OCI-LY3 (cell line): ENCODE data around the gene SCYL2.
"Not testable (repeated sequence)": the region's sequence is repeated elsewhere in the genome, so short reads cannot be mapped to it uniquely, and the experiment has no call there.

Source experiments
- H2AFZ ChIP-seq: fragments of 200-600, 300-600 bp; shearing (Covaris generic); 2 replicates; pipeline ENCODE4 v1.6.0; 2014; ENCODE audit warnings: antibody characterized with exemption, low read depth, low read length
- H3K27ac ChIP-seq: fragments of 200-600, 300-600 bp; sonication (generic); 2 replicates; pipeline ENCODE4 v1.5.1; 2014; ENCODE audit warnings: mild to moderate bottlenecking, low read length, moderate library complexity, mixed read lengths
- H3K27me3 ChIP-seq: fragments of 200-600, 300-600 bp; sonication (generic); 2 replicates; pipeline ENCODE4 v1.6.1; 2014; ENCODE audit warnings: low read depth, low read length, mixed read lengths
- H3K36me3 ChIP-seq: fragments of 200-600, 300-600 bp; sonication (generic); replicated peaks from 2 replicates; pipeline ENCODE3; 2014; ENCODE audit warnings: low read depth, low read length, mixed read lengths
- H3K4me1 ChIP-seq: fragments of 300-600, 200-600 bp; sonication (generic); 2 replicates; pipeline ENCODE4 v1.6.1; 2014; ENCODE audit warnings: low read length, mixed read lengths
- H3K4me2 ChIP-seq: fragments of 200-600, 300-600 bp; sonication (generic); 2 replicates; pipeline ENCODE4 v1.6.1; 2014; ENCODE audit warnings: low read length, mixed read lengths
- H3K4me3 ChIP-seq: fragments of 300-600, 200-600 bp; sonication (generic); 2 replicates; pipeline ENCODE4 v1.5.1; 2014; ENCODE audit warnings: antibody characterized with exemption, mild to moderate bottlenecking, low read length, moderate library complexity
- H3K79me2 ChIP-seq: fragments of 300-600, 200-600 bp; shearing (Covaris generic); 2 replicates; pipeline ENCODE4 v1.6.1; 2014; ENCODE audit warnings: mild to moderate bottlenecking, low read length, mixed read lengths
- H3K9ac ChIP-seq: fragments of 300-600, 200-600 bp; shearing (Covaris generic); 2 replicates; pipeline ENCODE4 v1.6.0; 2014; ENCODE audit warnings: mild to moderate bottlenecking, low read length, moderate library complexity
- H3K9me3 ChIP-seq: fragments of 200-600, 300-600 bp; shearing (Covaris generic); 2 replicates; pipeline ENCODE4 v1.6.1; 2014; ENCODE audit warnings: low read length, mixed read lengths; ENCODE audit not compliant: insufficient read depth
- H4K20me1 ChIP-seq: fragments of 200-600, 300-600 bp; sonication (generic); 2 replicates; pipeline ENCODE4 v1.6.1; 2016; ENCODE audit warnings: low read length, mixed read lengths; ENCODE audit not compliant: insufficient read depth
- CTCF ChIP-seq: fragments of 200-600, 300-600 bp; sonication (generic); IDR thresholded peaks from 2 replicates; pipeline ENCODE4 v1.5.1; 2014; ENCODE audit warnings: antibody characterized with exemption, low read length, low read depth
- EZH2phosphoT487 ChIP-seq: fragments of 200-600 bp; shearing (Covaris generic); IDR thresholded peaks from 2 replicates; pipeline ENCODE4 v1.6.1; 2018; ENCODE audit warnings: antibody characterized with exemption, mixed run types, low read depth

SCYL2 gene

DNA sequence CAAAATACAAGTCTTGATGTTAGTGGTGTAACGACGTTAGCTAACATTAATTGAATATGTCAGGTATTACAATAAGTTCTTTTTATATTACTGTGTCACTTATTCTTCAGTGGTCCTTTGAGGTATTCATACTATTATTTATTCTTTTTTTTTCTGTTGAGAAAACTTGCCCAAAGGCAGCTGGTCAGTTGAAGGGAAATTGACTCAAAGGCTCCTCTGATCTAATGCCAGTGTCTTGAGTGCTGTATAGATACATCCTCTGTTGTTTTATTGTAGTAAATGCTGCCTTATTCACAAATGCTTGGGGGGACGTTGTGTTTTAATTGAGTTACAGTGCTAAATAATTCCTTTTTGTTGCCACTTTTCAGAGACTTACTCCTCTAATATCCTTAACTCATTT lies 23.0 kb downstream of the SCYL2 start:
- Histone ChIP-seq H3K4me1 (no peaks in the 10 kb centered on the region), H3K4me3 (no peak overlapping the region), H3K36me3 (peaks cover 10% of the 10 kb centered on the region), H3K4me2 (no peak overlapping the region), H3K9me3 (no peaks in the 10 kb centered on the region), H4K20me1 (no peaks in the 10 kb centered on the region), H3K79me2 (no peaks in the 10 kb centered on the region), H3K27me3 (no peaks in the 10 kb centered on the region), H3K9ac (no peak overlapping the region), H2AFZ (no peak overlapping the region), H3K27ac (no peak overlapping the region)
- TF ChIP-seq CTCF (no peak), EZH2phosphoT487 (no peak)

DNA sequence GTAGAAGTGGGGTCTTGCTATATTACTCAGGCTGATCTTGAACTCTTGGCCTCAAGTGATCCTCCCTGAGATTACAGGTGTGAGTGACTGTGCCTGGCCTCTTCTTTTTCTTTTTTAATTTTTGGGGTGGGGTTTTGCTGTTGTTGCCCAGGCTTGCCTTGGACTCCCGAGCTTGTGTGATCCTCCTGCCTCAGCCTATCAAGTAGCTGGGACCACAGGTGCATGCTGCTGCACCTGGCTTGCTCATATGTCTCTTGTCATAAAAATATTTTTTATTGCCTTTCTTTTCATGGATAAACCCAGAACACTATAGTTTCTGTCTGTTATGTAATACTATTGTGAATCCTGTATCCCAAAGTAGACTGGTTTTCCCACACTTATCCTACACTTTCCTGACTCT lies 26.0 kb downstream of the SCYL2 start:
- Histone ChIP-seq H3K9ac (no peak overlapping the region), H3K27me3 (no peaks in the 10 kb centered on the region), H3K4me1 (no peaks in the 10 kb centered on the region), H3K36me3 (peaks cover 10% of the 10 kb centered on the region), H3K9me3 (no peaks in the 10 kb centered on the region), H2AFZ (no peak overlapping the region), H3K79me2 (no peaks in the 10 kb centered on the region), H3K4me2 (no peak overlapping the region), H3K4me3 (no peak overlapping the region), H4K20me1 (no peaks in the 10 kb centered on the region), H3K27ac (no peak overlapping the region)
- no peak for TF ChIP-seq EZH2phosphoT487

DNA sequence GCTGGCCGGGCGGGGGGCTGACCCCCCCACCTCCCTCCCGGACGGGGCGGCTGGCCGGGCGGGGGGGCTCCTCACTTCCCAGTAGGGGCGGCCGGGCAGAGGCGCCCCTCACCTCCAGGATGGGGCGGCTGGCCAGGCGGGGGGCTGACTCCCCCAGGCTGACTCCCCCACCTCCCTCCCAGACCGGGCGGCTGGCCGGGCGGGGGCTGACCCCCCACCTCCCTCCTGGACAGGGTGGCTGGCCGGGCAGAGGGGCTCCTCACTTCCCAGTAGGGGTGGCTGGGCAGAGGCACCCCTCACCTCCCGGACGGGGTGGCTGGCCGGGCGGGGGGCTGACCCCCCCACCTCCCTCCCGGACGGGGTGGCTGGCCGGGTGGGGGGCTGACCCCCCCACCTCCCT lies 27.4 kb downstream of the SCYL2 start:
- not testable (repeated sequence) for H3K4me2 ChIP-seq, H3K27me3 ChIP-seq, H3K4me3 ChIP-seq

DNA sequence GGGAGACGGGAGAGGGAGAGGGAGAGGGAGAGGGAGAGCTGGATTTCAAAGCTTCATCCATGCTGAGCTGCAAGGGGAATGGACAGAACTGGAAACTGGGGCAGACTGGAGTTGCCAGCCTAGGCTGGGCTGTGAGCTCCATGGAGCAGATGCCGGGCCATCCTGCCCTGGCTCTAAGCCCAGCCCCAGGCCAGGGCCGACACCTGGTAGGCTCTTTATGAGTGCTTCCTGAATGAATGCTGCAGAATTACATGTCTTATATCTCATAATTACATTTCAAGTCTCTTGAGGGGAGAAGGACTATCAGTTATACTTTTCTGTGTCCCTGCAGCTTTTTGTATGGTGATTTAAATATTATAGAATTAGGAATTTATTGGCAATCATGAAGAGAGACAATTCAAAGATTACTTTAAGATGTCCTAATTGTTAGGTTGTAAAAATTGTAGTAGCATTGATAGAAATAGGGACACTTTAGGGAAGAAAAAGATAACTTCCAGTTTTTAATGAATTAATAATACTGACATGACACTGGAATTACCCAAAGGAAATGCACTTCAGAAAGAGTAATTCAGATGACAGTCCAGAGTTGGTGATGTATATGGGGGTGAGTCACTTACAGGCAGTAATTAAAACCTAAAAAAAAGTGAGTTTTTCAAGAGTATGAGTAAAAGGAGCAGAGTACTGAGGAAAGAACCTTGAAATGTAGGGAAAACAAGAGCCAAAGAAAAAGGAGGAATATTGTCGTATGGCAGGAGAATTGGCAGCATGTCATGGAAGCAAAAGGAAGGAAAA lies 29.0 kb downstream of the SCYL2 start:
- TF ChIP-seq EZH2phosphoT487 (no peak), CTCF (no peak)
- no peak overlapping the region for H3K27ac ChIP-seq
- H3K4me2 ChIP-seq = no peak overlapping the region
- no peak overlapping the region for H3K4me3 ChIP-seq
- H3K36me3 ChIP-seq = peaks cover 25% of the 10 kb centered on the region
- H3K79me2 ChIP-seq = no peaks in the 10 kb centered on the region
- no peaks in the 10 kb centered on the region for H3K4me1 ChIP-seq
- no peaks in the 10 kb centered on the region for H3K27me3 ChIP-seq
- no peaks in the 10 kb centered on the region for H4K20me1 ChIP-seq
- no peak overlapping the region for H2AFZ ChIP-seq
- no peaks in the 10 kb centered on the region for H3K9me3 ChIP-seq
- H3K9ac ChIP-seq = no peak overlapping the region

More for the DNA sequence above, 27.4 kb downstream of the SCYL2 start:
- H3K9ac ChIP-seq, H3K9me3 ChIP-seq, H3K4me1 ChIP-seq, H2AFZ ChIP-seq, H4K20me1 ChIP-seq, H3K27ac ChIP-seq, H3K79me2 ChIP-seq: not testable (repeated sequence)
- peaks cover 12% of the 10 kb centered on the region for H3K36me3 ChIP-seq

GRCh38 chr12:100302081-100302480 lies 35.1 kb downstream of the SCYL2 start:
- Histone ChIP-seq H3K36me3 (peaks cover 28% of the 10 kb centered on the region), H2AFZ (no peak overlapping the region), H3K4me3 (no peak overlapping the region), H3K9ac (no peak overlapping the region), H3K79me2 (no peaks in the 10 kb centered on the region), H3K4me1 (no peaks in the 10 kb centered on the region), H3K27me3 (no peaks in the 10 kb centered on the region), H3K27ac (no peak overlapping the region), H3K9me3 (no peaks in the 10 kb centered on the region), H4K20me1 (no peaks in the 10 kb centered on the region), H3K4me2 (no peak overlapping the region)
- TF ChIP-seq EZH2phosphoT487 (no peak), CTCF (no peak)
